HL-60 (cell line): ENCODE measurements around the gene S100A3.
A peak's percentile ranks its signal among the peaks of the same experiment; 100 is the strongest.

Experiments used
- DNase-seq, 2 experiments: peaks; one replicate each; pipeline ENCODE4 v3.0.0-alpha.2; 2010 to 2020; ENCODE audit warnings: low read depth in 1 of 2, low spot score in 1 of 2
- H3K27ac ChIP-seq: fragments of 250-450 bp; sonication (Bioruptor Pico); replicated peaks from 2 replicates; pipeline ENCODE4 v1.5.1; 2020; ENCODE audit warnings: mild to moderate bottlenecking, moderate library complexity
- H3K27me3 ChIP-seq: fragments of 250-450 bp; sonication (Bioruptor Pico); 2 replicates; pipeline ENCODE4 v1.5.1; 2021; ENCODE audit warnings: mild to moderate bottlenecking, moderate library complexity; ENCODE audit not compliant: insufficient read depth, poor library complexity, severe bottlenecking
- H3K4me3 ChIP-seq: replicated peaks from 2 replicates; pipeline ENCODE4 v1.5.1; 2011; ENCODE audit warnings: mild to moderate bottlenecking, control low read depth, low read length; ENCODE audit not compliant: insufficient read depth
- CTCF ChIP-seq: IDR thresholded peaks from one replicate; pipeline ENCODE4 v1.5.1; 2011; ENCODE audit warnings: low read length, control low read depth, inconsistent platforms; ENCODE audit not compliant: insufficient read depth
- GABPA ChIP-seq: IDR thresholded peaks from 2 replicates; pipeline ENCODE4 v1.6.1; 2012; ENCODE audit warnings: low read depth
- POLR2AphosphoS5 ChIP-seq: IDR thresholded peaks from 2 replicates; pipeline ENCODE4 v1.6.1; 2012; ENCODE audit warnings: low read depth
- REST ChIP-seq: IDR thresholded peaks from 2 replicates; pipeline ENCODE4 v1.6.1; 2012; ENCODE audit warnings: low read depth; ENCODE audit not compliant: insufficient replicate concordance
- SPI1 ChIP-seq: IDR thresholded peaks from 2 replicates; pipeline ENCODE4 v1.6.1; 2012; ENCODE audit warnings: low read depth, mild to moderate bottlenecking, borderline replicate concordance

The S100A3 gene

GRCh38 chr1:153573351-153573750 is 24.3 kb upstream of the S100A3 start:
- DNase-seq: peak in 1 of 2 experiments; percentile 45
- Histone ChIP-seq H3K27me3 (peaks cover 8% of the 10 kb centered on the region), H3K4me3 (no peak overlapping the region), H3K27ac (no peak overlapping the region)
- TF ChIP-seq POLR2AphosphoS5: no peak
- TF ChIP-seq REST: no peak
- TF ChIP-seq GABPA: no peak
- TF ChIP-seq SPI1: no peak
- TF ChIP-seq CTCF: no peak

- DNase-seq: peak in 1 of 2 experiments; percentile 80
- Histone ChIP-seq H3K27ac (peak overlapping the region; percentile 7; the same call in 1 of the 2 replicates), H3K4me3 (no peak overlapping the region), H3K27me3 (peaks cover under 1% of the 10 kb centered on the region)
- TF ChIP-seq POLR2AphosphoS5 (no peak), CTCF (peak; percentile 79), REST (no peak)
Measured at GRCh38 chr1:153572569-153573015, 23.5 kb upstream of the S100A3 start.

- no peak for TF ChIP-seq SPI1
- TF ChIP-seq GABPA: no peak
- TF ChIP-seq POLR2AphosphoS5: no peak
- no peak for TF ChIP-seq REST
- TF ChIP-seq CTCF: no peak
- Histone ChIP-seq H3K4me3 (no peak overlapping the region), H3K27ac (no peak overlapping the region), H3K27me3 (no peaks in the 10 kb centered on the region)
- no peak for DNase-seq
Measured at GRCh38 chr1:153571706-153572105, 22.6 kb upstream of the S100A3 start.
